ENCODE data around the gene SYCE1. TPM values are rescaled to one million over a fixed set of nuclear protein-coding genes. Genes with fewer than 3 reads are reported as not detected.

Gene SYCE1
- total RNA-seq, 1 experiment from 2014 or later = not detected

DNA sequence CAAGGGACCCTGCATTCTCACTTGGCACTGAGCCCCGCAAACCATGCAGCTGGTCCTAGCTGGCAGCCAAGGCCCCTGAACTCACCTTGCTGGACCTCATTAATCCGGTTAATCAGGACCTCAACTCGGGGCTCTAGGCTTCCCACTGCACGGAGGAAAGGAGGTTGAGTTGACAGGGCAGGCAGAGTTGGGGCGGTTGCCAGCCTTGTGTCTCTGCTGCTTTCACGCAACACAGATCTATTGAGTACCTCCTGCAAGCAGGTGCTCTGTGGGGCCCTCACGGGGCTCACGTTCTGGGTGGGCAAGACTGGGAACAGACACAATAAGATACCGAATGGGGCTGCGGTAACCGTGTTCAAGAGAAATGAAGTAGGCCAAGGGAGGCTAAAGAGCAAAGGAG is 6.2 kb downstream of the SYCE1 start:
- POLR2A ChIA-PET = no interaction called here
- ATAC-seq = no peak
- CTCF ChIA-PET = no interaction called here

DNA sequence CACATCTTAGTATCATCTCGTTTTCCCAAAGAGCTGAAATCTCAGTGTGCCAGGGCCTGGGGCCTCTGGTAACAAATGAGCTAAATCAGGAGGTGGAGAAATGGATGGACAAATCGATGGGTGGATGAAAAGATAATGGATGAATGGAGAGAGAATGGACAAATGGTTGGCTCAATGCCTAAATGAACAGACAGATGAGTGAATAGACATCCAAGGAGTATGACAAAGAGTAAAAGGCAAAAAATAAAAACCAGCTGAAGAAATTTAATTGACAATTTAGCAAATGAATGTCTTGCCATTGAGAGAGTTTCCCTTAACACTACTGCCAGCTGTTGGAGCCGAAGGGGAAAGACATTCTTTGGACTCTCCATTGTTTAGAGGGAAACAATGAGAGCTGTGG is 8.0 kb downstream of the SYCE1 start:
- TF ChIP-seq, protein P1, sequence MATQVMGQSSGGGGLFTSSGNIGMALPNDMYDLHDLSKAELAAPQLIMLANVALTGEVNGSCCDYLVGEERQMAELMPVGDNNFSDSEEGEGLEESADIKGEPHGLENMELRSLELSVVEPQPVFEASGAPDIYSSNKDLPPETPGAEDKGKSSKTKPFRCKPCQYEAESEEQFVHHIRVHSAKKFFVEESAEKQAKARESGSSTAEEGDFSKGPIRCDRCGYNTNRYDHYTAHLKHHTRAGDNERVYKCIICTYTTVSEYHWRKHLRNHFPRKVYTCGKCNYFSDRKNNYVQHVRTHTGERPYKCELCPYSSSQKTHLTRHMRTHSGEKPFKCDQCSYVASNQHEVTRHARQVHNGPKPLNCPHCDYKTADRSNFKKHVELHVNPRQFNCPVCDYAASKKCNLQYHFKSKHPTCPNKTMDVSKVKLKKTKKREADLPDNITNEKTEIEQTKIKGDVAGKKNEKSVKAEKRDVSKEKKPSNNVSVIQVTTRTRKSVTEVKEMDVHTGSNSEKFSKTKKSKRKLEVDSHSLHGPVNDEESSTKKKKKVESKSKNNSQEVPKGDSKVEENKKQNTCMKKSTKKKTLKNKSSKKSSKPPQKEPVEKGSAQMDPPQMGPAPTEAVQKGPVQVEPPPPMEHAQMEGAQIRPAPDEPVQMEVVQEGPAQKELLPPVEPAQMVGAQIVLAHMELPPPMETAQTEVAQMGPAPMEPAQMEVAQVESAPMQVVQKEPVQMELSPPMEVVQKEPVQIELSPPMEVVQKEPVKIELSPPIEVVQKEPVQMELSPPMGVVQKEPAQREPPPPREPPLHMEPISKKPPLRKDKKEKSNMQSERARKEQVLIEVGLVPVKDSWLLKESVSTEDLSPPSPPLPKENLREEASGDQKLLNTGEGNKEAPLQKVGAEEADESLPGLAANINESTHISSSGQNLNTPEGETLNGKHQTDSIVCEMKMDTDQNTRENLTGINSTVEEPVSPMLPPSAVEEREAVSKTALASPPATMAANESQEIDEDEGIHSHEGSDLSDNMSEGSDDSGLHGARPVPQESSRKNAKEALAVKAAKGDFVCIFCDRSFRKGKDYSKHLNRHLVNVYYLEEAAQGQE (IDR thresholded peaks at IDR 0.05; ENCODE audit: insufficient read depth in 1 of 2, low read depth in 2 of 2, low read length in 1 of 2) = no peak
- TF ChIP-seq, protein P2, sequence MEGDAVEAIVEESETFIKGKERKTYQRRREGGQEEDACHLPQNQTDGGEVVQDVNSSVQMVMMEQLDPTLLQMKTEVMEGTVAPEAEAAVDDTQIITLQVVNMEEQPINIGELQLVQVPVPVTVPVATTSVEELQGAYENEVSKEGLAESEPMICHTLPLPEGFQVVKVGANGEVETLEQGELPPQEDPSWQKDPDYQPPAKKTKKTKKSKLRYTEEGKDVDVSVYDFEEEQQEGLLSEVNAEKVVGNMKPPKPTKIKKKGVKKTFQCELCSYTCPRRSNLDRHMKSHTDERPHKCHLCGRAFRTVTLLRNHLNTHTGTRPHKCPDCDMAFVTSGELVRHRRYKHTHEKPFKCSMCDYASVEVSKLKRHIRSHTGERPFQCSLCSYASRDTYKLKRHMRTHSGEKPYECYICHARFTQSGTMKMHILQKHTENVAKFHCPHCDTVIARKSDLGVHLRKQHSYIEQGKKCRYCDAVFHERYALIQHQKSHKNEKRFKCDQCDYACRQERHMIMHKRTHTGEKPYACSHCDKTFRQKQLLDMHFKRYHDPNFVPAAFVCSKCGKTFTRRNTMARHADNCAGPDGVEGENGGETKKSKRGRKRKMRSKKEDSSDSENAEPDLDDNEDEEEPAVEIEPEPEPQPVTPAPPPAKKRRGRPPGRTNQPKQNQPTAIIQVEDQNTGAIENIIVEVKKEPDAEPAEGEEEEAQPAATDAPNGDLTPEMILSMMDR (IDR thresholded peaks at IDR 0.05) = no peak; the same call in 1 of the 2 replicates
- TF ChIP-seq TCF7L2 (IDR thresholded peaks at IDR 0.05; ENCODE audit: low read depth, low read length) = no peak
- TF ChIP-seq POLR2AphosphoS5 (IDR thresholded peaks at IDR 0.05; ENCODE audit: low read depth, low read length) = no peak
- no peak for TF ChIP-seq SIN3A (IDR thresholded peaks at IDR 0.05; ENCODE audit: borderline replicate concordance, insufficient read depth, low read depth, low read length)
- Histone ChIP-seq H3K4me3 (ENCODE audit: low read depth in 2 of 2, low read length in 2 of 2) (no peak overlapping the region), H3K27ac (ENCODE audit: low read length) (no peak overlapping the region), H3K9me3 (ENCODE audit: control insufficient read depth, insufficient read depth, low read depth, low read length) (no peaks in the 10 kb centered on the region), H3K27me3 (ENCODE audit: control insufficient read depth, insufficient read depth, low read length) (peaks cover 17% of the 10 kb centered on the region), H3K36me3 (ENCODE audit: control insufficient read depth, insufficient read depth, low read length) (no peaks in the 10 kb centered on the region), H3K4me1 (ENCODE audit: control insufficient read depth, insufficient read depth, low read length) (no peaks in the 10 kb centered on the region)
- no TSS peak for BruUV-seq (replicated peaks)
- ChIA-PET POLR2A (no interaction called here), CTCF (no interaction called here)
- in situ Hi-C loops (cut with HindIII; ENCODE audit: low pct_unique_long_range_greater_than_20kb, low sequenced_read_pairs) = no loop called here
- intact Hi-C loops (cut with micrococcal nuclease; ENCODE audit: unreplicated experiment) = no loop called here
- no peak for DNase-seq (ENCODE audit: low read depth, low spot score)
- ATAC-seq = no peak

More for the DNA sequence above, 6.2 kb downstream of the SYCE1 start:
- H3K9me3 ChIP-seq (ENCODE audit: control insufficient read depth, insufficient read depth, low read depth, low read length) = no peaks in the 10 kb centered on the region
- no peaks in the 10 kb centered on the region for H3K4me1 ChIP-seq (ENCODE audit: control insufficient read depth, insufficient read depth, low read length)
- peaks cover 3% of the 10 kb centered on the region for H3K27me3 ChIP-seq (ENCODE audit: control insufficient read depth, insufficient read depth, low read length)
- H3K36me3 ChIP-seq (ENCODE audit: control insufficient read depth, insufficient read depth, low read length) = no peaks in the 10 kb centered on the region
- in situ Hi-C loops (cut with HindIII; ENCODE audit: low pct_unique_long_range_greater_than_20kb, low sequenced_read_pairs) (no loop called here), intact Hi-C loops (cut with micrococcal nuclease; ENCODE audit: unreplicated experiment) (no loop called here)
- no TSS peak for BruUV-seq (replicated peaks)
- no peak overlapping the region for H3K4me3 ChIP-seq (ENCODE audit: low read depth in 2 of 2, low read length in 2 of 2)
- H3K27ac ChIP-seq (ENCODE audit: low read length) = no peak overlapping the region
- no peak for DNase-seq (ENCODE audit: low read depth, low spot score)
- no peak for TF ChIP-seq POLR2AphosphoS5 (IDR thresholded peaks at IDR 0.05; ENCODE audit: low read depth, low read length)
- TF ChIP-seq SIN3A (IDR thresholded peaks at IDR 0.05; ENCODE audit: borderline replicate concordance, insufficient read depth, low read depth, low read length) = no peak
- TF ChIP-seq, protein P2 (IDR thresholded peaks at IDR 0.05) = no peak
- no peak for TF ChIP-seq TCF7L2 (IDR thresholded peaks at IDR 0.05; ENCODE audit: low read depth, low read length)
- TF ChIP-seq, protein P1 (IDR thresholded peaks at IDR 0.05; ENCODE audit: insufficient read depth in 1 of 2, low read depth in 2 of 2, low read length in 1 of 2) = no peak

All from Panc1 (cell line).